Glutamatergic neuron (in vitro differentiated cells): ENCODE data around the gene SERTAD2. TPM values are rescaled to one million over a fixed set of nuclear protein-coding genes. Genes with fewer than 3 reads are reported as not detected.

Experiments used
- DNase-seq: peaks from one replicate; pipeline ENCODE4 v3.0.0; 2022
- H3K27ac Mint-ChIP-seq: one replicate; pipeline ENCODE4 v1.8.0; 2020; ENCODE audit warnings: mild to moderate bottlenecking, mixed read lengths, inconsistent platforms; ENCODE audit not compliant: unreplicated experiment
- H3K27me3 Mint-ChIP-seq: one replicate; pipeline ENCODE4 v1.8.0; 2020; ENCODE audit warnings: mild to moderate bottlenecking, moderate library complexity, mixed read lengths, inconsistent platforms; ENCODE audit not compliant: unreplicated experiment
- H3K36me3 Mint-ChIP-seq: one replicate; pipeline ENCODE4 v1.8.0; 2020; ENCODE audit warnings: mild to moderate bottlenecking, mixed read lengths, inconsistent platforms; ENCODE audit not compliant: unreplicated experiment
- H3K4me1 Mint-ChIP-seq: one replicate; pipeline ENCODE4 v1.8.0; 2020; ENCODE audit warnings: mild to moderate bottlenecking, low read depth, mixed read lengths, inconsistent platforms; ENCODE audit not compliant: unreplicated experiment
- H3K4me3 Mint-ChIP-seq: one replicate; pipeline ENCODE4 v1.8.0; 2020; ENCODE audit warnings: mild to moderate bottlenecking, mixed read lengths, inconsistent platforms; ENCODE audit not compliant: unreplicated experiment
- H3K9me3 Mint-ChIP-seq: one replicate; pipeline ENCODE4 v1.8.0; 2020; ENCODE audit warnings: mild to moderate bottlenecking, moderate library complexity, mixed read lengths, inconsistent platforms; ENCODE audit not compliant: unreplicated experiment
- total RNA-seq: library from RNA; stranded (reverse); fragmentation: NEBNext Ultra II Directional; extraction: Animal tissue kit (Norgen Biotek cat#: 25700); gene quantifications from one replicate; pipeline ENCODE4 v1.2.1, GENCODE V29; 2021; ENCODE audit not compliant: unreplicated experiment
- TF ChIP-seq, protein P1 (sequence below): fragments of 200-600 bp; sonication (generic); IDR thresholded peaks from one replicate; pipeline ENCODE4 v1.5.0; 2021; ENCODE audit not compliant: partially characterized antibody, unreplicated experiment

Gene SERTAD2
- total RNA-seq, 1 donor from 2014 or later = 15.7 TPM

DNA sequence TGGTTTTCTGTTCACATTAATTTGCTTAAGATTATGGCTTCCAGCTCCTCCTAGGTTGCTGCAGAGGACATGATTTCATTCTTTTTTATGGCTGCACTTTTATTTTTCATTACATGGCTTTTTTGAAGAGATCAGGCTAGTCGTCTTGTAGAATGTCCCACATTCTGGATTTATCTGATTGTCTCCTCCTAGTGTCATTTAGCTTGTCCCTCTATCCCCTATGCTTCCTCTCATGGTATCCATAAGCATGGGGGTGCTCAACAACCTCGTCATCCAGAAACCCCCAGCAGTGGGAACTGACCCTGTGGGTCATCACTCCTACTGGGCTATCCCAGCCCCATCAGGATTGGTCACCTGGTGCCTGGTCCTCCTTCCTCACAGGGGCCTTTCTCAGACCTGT, 49.6 kb downstream of the SERTAD2 start:
- TF ChIP-seq, protein P1, sequence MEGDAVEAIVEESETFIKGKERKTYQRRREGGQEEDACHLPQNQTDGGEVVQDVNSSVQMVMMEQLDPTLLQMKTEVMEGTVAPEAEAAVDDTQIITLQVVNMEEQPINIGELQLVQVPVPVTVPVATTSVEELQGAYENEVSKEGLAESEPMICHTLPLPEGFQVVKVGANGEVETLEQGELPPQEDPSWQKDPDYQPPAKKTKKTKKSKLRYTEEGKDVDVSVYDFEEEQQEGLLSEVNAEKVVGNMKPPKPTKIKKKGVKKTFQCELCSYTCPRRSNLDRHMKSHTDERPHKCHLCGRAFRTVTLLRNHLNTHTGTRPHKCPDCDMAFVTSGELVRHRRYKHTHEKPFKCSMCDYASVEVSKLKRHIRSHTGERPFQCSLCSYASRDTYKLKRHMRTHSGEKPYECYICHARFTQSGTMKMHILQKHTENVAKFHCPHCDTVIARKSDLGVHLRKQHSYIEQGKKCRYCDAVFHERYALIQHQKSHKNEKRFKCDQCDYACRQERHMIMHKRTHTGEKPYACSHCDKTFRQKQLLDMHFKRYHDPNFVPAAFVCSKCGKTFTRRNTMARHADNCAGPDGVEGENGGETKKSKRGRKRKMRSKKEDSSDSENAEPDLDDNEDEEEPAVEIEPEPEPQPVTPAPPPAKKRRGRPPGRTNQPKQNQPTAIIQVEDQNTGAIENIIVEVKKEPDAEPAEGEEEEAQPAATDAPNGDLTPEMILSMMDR = no peak
- H3K27ac Mint-ChIP-seq = no peak overlapping the region
- DNase-seq = no peak
- peaks cover 6% of the 10 kb centered on the region for H3K9me3 Mint-ChIP-seq
- no peak overlapping the region for H3K4me3 Mint-ChIP-seq
- H3K4me1 Mint-ChIP-seq = peaks cover 8% of the 10 kb centered on the region
- no peaks in the 10 kb centered on the region for H3K36me3 Mint-ChIP-seq
- peaks cover 3% of the 10 kb centered on the region for H3K27me3 Mint-ChIP-seq

DNA sequence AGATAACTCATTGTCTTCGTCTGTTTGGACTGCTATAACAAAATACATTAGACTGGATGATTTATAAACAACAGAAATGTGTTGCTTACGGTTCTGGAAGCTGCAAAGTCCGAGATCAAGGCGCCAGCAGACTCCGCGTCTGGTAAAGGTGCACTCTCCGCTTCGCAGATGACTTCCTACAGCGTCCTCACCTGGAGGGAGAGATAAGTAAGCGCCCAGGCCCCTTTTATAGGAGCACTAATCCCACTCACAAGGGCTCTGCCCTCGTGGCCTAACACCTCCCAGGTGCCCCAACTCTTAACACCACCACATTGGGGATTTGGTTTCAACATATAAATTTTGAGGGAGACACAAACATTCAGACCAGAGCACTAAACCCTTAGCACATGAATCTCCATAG, 51.3 kb downstream of the SERTAD2 start:
- Mint-ChIP-seq H3K9me3 (peaks cover 4% of the 10 kb centered on the region), H3K36me3 (no peaks in the 10 kb centered on the region), H3K4me3 (no peak overlapping the region), H3K27me3 (peaks cover 3% of the 10 kb centered on the region), H3K27ac (no peak overlapping the region), H3K4me1 (peaks cover 5% of the 10 kb centered on the region)
- DNase-seq = no peak
- TF ChIP-seq, protein P1 = no peak

DNA sequence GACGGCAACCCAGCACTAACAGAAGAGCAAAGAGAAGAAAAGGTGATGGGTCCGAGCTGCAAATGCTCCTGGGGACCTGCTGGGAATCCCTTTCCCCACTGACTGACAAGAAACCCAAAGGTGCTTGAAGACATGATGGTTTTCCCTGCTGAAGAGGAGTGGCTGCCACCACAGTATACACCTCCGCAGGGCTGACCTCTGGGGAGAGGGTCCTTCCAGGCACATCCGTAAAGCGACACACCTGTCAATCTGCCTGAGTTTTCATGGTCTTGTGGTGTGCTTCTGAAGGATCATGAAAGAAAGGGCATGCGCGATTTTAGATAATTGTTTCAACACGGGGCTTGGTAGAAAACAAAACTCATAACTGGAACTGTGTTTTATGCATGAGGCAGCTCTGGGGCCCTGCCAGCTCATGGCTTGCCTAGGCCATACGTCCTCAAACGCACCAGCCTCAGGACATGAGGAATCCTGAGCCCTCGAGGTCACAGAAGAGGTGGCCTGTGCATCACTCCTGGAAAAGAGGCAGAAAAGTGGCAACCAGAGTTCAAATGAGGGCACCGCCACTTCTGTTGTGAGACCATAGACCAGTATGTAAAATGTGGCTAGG, 51.8 kb downstream of the SERTAD2 start:
- Mint-ChIP-seq H3K4me1 (peaks cover 5% of the 10 kb centered on the region), H3K27ac (no peak overlapping the region), H3K36me3 (no peaks in the 10 kb centered on the region), H3K4me3 (no peak overlapping the region), H3K9me3 (peaks cover 4% of the 10 kb centered on the region), H3K27me3 (peaks cover 3% of the 10 kb centered on the region)
- TF ChIP-seq, protein P1 = no peak
- DNase-seq = no peak

DNA sequence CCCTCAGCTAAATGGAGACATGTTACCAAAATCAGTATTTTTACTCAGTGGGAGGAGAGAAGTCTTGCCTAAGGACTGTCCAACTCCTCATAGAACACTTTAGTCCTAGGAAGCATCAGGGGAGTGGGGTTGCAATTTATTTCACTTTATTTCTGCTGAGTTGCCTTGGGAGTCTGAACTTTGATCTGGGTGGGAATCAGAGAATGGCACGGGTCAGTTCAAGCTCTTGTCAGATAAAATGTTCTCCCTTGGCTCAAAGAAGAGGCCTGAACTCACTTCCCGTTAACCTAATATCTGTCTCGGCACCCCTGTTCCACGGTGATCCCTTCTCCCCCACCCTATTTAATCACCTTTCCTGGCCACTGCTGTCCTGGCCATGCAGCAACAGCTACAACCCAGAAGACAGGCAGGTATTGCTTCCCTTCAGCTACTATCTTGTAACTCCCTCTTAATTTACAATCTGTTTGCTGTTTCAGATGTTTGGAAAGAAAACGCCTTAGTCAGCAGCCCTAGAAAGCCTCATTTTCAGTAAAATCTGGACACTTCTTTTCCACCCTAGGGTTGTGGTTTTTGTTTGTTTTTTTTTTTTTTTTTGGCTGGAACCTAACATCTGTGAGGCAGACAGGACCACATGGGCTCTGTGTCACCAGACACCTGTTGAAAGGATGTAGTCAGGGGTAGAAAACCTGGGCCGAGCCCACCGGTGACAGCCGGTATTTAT, 52.5 kb downstream of the SERTAD2 start:
- no peak for DNase-seq
- peaks cover 3% of the 10 kb centered on the region for H3K4me1 Mint-ChIP-seq
- H3K9me3 Mint-ChIP-seq = peaks cover 4% of the 10 kb centered on the region
- no peaks in the 10 kb centered on the region for H3K36me3 Mint-ChIP-seq
- H3K4me3 Mint-ChIP-seq = no peak overlapping the region
- H3K27ac Mint-ChIP-seq = no peak overlapping the region
- TF ChIP-seq, protein P1 = no peak
- peaks cover 3% of the 10 kb centered on the region for H3K27me3 Mint-ChIP-seq

DNA sequence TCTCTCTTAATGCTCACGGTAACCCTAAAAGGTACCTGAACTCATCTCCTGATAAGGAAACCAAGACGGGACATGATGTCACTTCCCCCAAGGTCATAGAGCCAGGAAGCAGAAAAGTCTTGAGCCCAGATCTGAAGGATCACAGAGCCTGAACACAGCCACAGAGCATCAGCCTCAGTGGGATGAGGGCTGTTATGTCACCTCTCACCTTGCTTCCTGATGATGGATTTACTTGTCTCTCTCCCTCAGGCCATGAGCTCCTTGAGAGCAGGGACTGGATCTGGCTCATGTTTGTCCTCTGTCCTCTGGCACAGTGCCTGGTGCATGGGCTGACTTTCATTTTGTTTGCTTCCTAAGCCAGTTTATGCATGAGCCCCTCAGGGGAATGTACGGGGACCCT, 54.2 kb downstream of the SERTAD2 start:
- H3K4me1 Mint-ChIP-seq = peaks cover 3% of the 10 kb centered on the region
- TF ChIP-seq, protein P1 = no peak
- H3K36me3 Mint-ChIP-seq = no peaks in the 10 kb centered on the region
- H3K9me3 Mint-ChIP-seq = peaks cover 3% of the 10 kb centered on the region
- H3K4me3 Mint-ChIP-seq = no peak overlapping the region
- no peak for DNase-seq
- peaks cover 3% of the 10 kb centered on the region for H3K27me3 Mint-ChIP-seq
- H3K27ac Mint-ChIP-seq = no peak overlapping the region
